Measurements from ENCODE around the gene ITPR1. TPM values are rescaled to one million over a fixed set of nuclear protein-coding genes. Genes with fewer than 3 reads are reported as not detected.
"Not testable (repeated sequence)": the region's sequence is repeated elsewhere in the genome, so short reads cannot be mapped to it uniquely, and the experiment has no call there.

ITPR1 gene
- total RNA-seq (100 to 1,000 TPM; 227 to 294 TPM), polyA plus RNA-seq (10 to 100 TPM; 30.7 to 71.3 TPM)
- long read RNA-seq, donor 1, full-length matches to known transcripts: 43 of 173 reads
- long read RNA-seq, donor 1, partial matches to known transcripts: 84 of 173 reads
- long read RNA-seq, donor 1, other reads (novel, unspliced or antisense): 46 of 173 reads
- long read RNA-seq, donor 2, full-length matches to known transcripts: 14 of 67 reads
- long read RNA-seq, donor 2, partial matches to known transcripts: 31 of 67 reads
- long read RNA-seq, donor 2, other reads (novel, unspliced or antisense): 22 of 67 reads

GRCh38 chr3:4493014-4493940 lies at the start of gene ITPR1:
TSS of gene ITPR1 (plus strand) at chr3:4493348. CDS start at chr3:4516492, 23,144 bp downstream.
- no peaks in the 10 kb centered on the region for H3K27me3 ChIP-seq (ENCODE audit: control insufficient read depth in 1 of 2, insufficient read depth in 2 of 2, low read length in 1 of 2)
- peak within 1 kb of the TSS; percentile 86 to 92 for H3K4me3 ChIP-seq (ENCODE audit: low read length in 2 of 2)
- peak; percentile 98 for ATAC-seq (ENCODE audit: low FRiP score)
- H3K27ac ChIP-seq (ENCODE audit: low read depth in 1 of 2, low read length in 2 of 2): peak within 1 kb of the TSS; percentile 1 to 73
- peak; percentile 99 to 100 for DNase-seq
- H3K9me3 ChIP-seq (ENCODE audit: control insufficient read depth, low read length): no peaks in the 10 kb centered on the region
- H3K36me3 ChIP-seq (ENCODE audit: control insufficient read depth in 1 of 2, insufficient read depth in 2 of 2, low read length in 1 of 2): no peaks in the 10 kb centered on the region
- no peaks in the 10 kb centered on the region for H3K4me1 ChIP-seq (ENCODE audit: control insufficient read depth in 1 of 2, insufficient read depth in 2 of 2, low read length in 2 of 2)
- WGBS, 2 donors: 0% methylated on average over 46 to 47 of the region's 47 CpGs
- intact Hi-C loops (cut with DNase I): loop anchor here (2.0 to 10.0 kb wide), 8 partner anchors 74 to 142 kb away; no protein-coding TSS in a partner anchor

- intact Hi-C loops (cut with DNase I): no loop called here
- Histone ChIP-seq H3K4me1 (ENCODE audit: control insufficient read depth in 1 of 2, insufficient read depth in 2 of 2, low read length in 2 of 2) (no peaks in the 10 kb centered on the region), H3K36me3 (ENCODE audit: control insufficient read depth in 1 of 2, insufficient read depth in 2 of 2, low read length in 1 of 2) (peaks cover under 1 to 2% of the 10 kb centered on the region in 2 donors), H3K4me3 (ENCODE audit: low read length in 2 of 2) (no peak overlapping the region), H3K27ac (ENCODE audit: low read depth in 1 of 2, low read length in 2 of 2) (no peak overlapping the region), H3K9me3 (ENCODE audit: control insufficient read depth, low read length) (no peaks in the 10 kb centered on the region), H3K27me3 (ENCODE audit: control insufficient read depth in 1 of 2, insufficient read depth in 2 of 2, low read length in 1 of 2) (no peaks in the 10 kb centered on the region)
- ATAC-seq (ENCODE audit: low FRiP score): no peak
- 84 to 85% methylated on average over 3 of the region's 3 CpGs for WGBS, 2 donors
- no peak for DNase-seq
Measured at GRCh38 chr3:4447295-4447999, 45.7 kb upstream of the ITPR1 start.

DNA sequence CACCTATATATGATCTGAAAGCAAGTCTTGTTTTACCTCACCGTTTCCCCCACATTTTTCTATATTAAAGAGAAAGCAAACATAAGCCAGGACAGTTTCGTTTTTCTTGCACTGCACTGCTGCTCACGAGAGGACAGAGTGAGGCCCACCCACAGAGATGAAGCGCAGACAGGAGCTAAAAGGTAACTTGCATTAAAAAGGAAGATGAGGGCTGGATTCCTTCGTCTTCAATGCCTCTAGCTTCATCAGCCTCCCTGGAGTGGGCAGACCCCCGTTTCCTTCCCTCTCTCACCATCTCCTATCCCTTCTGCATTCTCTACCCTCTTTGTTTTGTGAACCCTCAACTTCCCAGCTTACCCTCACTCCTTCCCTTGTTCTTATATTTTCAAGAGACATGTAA lies 45.0 kb upstream of the ITPR1 start:
- no peak overlapping the region for H3K4me3 ChIP-seq (ENCODE audit: low read length in 2 of 2)
- H3K27ac ChIP-seq (ENCODE audit: low read depth in 1 of 2, low read length in 2 of 2): no peak overlapping the region
- no peaks in the 10 kb centered on the region for H3K4me1 ChIP-seq (ENCODE audit: control insufficient read depth in 1 of 2, insufficient read depth in 2 of 2, low read length in 2 of 2)
- no peaks in the 10 kb centered on the region for H3K9me3 ChIP-seq (ENCODE audit: control insufficient read depth, low read length)
- intact Hi-C loops (cut with DNase I): no loop called here
- ATAC-seq (ENCODE audit: low FRiP score): no peak
- WGBS, 2 donors: 78 to 79% methylated on average over 6 of the region's 6 CpGs
- H3K36me3 ChIP-seq (ENCODE audit: control insufficient read depth in 1 of 2, insufficient read depth in 2 of 2, low read length in 1 of 2): peaks cover 3% of the 10 kb centered on the region in 2 donors
- H3K27me3 ChIP-seq (ENCODE audit: control insufficient read depth in 1 of 2, insufficient read depth in 2 of 2, low read length in 1 of 2): no peaks in the 10 kb centered on the region
- DNase-seq: no peak

GRCh38 chr3:4449043-4449805 lies 43.9 kb upstream of the ITPR1 start:
- Histone ChIP-seq H3K27ac (ENCODE audit: low read depth in 1 of 2, low read length in 2 of 2) (no peak overlapping the region), H3K4me1 (ENCODE audit: control insufficient read depth in 1 of 2, insufficient read depth in 2 of 2, low read length in 2 of 2) (no peaks in the 10 kb centered on the region), H3K27me3 (ENCODE audit: control insufficient read depth in 1 of 2, insufficient read depth in 2 of 2, low read length in 1 of 2) (no peaks in the 10 kb centered on the region), H3K36me3 (ENCODE audit: control insufficient read depth in 1 of 2, insufficient read depth in 2 of 2, low read length in 1 of 2) (peaks cover 3% of the 10 kb centered on the region in 2 donors), H3K4me3 (ENCODE audit: low read length in 2 of 2) (no peak overlapping the region), H3K9me3 (ENCODE audit: control insufficient read depth, low read length) (no peaks in the 10 kb centered on the region)
- 44 to 48% methylated on average over 5 of the region's 5 CpGs for WGBS, 2 donors
- no peak for DNase-seq
- no peak for ATAC-seq (ENCODE audit: low FRiP score)
- intact Hi-C loops (cut with DNase I): no loop called here

DNA sequence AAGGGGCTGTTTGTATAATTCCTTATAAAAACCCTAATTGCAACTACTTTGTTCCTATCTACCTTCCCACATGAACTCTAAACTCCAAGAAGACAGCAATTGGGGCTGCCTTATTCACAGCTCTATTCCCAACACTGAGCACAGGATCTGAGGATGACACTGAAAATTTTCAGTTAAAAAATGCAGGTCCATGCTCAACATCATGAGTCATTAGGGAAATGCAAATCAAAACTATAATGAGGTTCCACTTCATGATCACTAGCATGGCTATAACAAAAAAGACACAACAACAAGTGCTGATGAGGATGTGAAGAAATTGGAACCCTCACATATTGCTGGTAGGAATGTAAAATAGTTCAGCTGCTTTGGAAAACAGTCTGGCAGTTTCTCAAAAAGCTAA lies 39.0 kb upstream of the ITPR1 start:
- H3K4me3 ChIP-seq (ENCODE audit: low read length in 2 of 2): no peak overlapping the region
- no peak for DNase-seq
- ATAC-seq (ENCODE audit: low FRiP score): no peak
- H3K27me3 ChIP-seq (ENCODE audit: control insufficient read depth in 1 of 2, insufficient read depth in 2 of 2, low read length in 1 of 2): no peaks in the 10 kb centered on the region
- no peaks in the 10 kb centered on the region for H3K9me3 ChIP-seq (ENCODE audit: control insufficient read depth, low read length)
- peaks cover 2 to 3% of the 10 kb centered on the region in 2 donors for H3K36me3 ChIP-seq (ENCODE audit: control insufficient read depth in 1 of 2, insufficient read depth in 2 of 2, low read length in 1 of 2)
- intact Hi-C loops (cut with DNase I): no loop called here
- H3K27ac ChIP-seq (ENCODE audit: low read depth in 1 of 2, low read length in 2 of 2): no peak overlapping the region
- no peaks in the 10 kb centered on the region for H3K4me1 ChIP-seq (ENCODE audit: control insufficient read depth in 1 of 2, insufficient read depth in 2 of 2, low read length in 2 of 2)

GRCh38 chr3:4456780-4457179 lies 36.4 kb upstream of the ITPR1 start:
- H3K4me3 ChIP-seq (ENCODE audit: low read length in 2 of 2); intact Hi-C loops (cut with DNase I); H3K9me3 ChIP-seq (ENCODE audit: control insufficient read depth, low read length); DNase-seq; H3K27me3 ChIP-seq (ENCODE audit: control insufficient read depth in 1 of 2, insufficient read depth in 2 of 2, low read length in 1 of 2); ATAC-seq (ENCODE audit: low FRiP score); H3K4me1 ChIP-seq (ENCODE audit: control insufficient read depth in 1 of 2, insufficient read depth in 2 of 2, low read length in 2 of 2); H3K27ac ChIP-seq (ENCODE audit: low read depth in 1 of 2, low read length in 2 of 2); H3K36me3 ChIP-seq (ENCODE audit: control insufficient read depth in 1 of 2, insufficient read depth in 2 of 2, low read length in 1 of 2): not testable (repeated sequence)
- 88 to 91% methylated on average over 14 of the region's 14 CpGs for WGBS, 2 donors

- H3K27ac ChIP-seq (ENCODE audit: low read depth in 1 of 2, low read length in 2 of 2): no peak overlapping the region
- no peaks in the 10 kb centered on the region for H3K27me3 ChIP-seq (ENCODE audit: control insufficient read depth in 1 of 2, insufficient read depth in 2 of 2, low read length in 1 of 2)
- no peaks in the 10 kb centered on the region for H3K36me3 ChIP-seq (ENCODE audit: control insufficient read depth in 1 of 2, insufficient read depth in 2 of 2, low read length in 1 of 2)
- DNase-seq (no peak), ATAC-seq (ENCODE audit: low FRiP score) (no peak)
- H3K9me3 ChIP-seq (ENCODE audit: control insufficient read depth, low read length): no peaks in the 10 kb centered on the region
- no peak overlapping the region for H3K4me3 ChIP-seq (ENCODE audit: low read length in 2 of 2)
- H3K4me1 ChIP-seq (ENCODE audit: control insufficient read depth in 1 of 2, insufficient read depth in 2 of 2, low read length in 2 of 2): no peaks in the 10 kb centered on the region
- intact Hi-C loops (cut with DNase I): no loop called here
- WGBS, 2 donors: 81 to 92% methylated on average over 3 of the region's 3 CpGs
Measured at GRCh38 chr3:4458961-4459360, 34.2 kb upstream of the ITPR1 start.

DNA sequence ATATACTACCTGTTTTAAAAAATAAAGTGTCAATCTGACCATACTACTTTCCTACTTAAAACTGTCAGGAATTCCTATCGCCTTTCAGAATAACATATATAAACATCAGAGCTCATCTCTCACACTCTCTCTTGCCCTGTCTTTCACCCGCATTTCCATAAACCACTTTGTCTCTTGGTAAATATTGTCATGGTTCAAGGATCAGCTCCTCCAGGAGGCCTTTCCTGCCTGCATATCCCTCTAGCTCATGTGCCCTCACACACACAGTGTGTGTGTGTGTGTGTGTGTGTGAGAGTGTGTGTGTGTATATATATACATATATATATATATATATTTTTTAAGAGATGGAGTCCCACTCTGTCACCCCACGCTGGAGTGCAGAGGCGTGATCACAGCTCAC lies 32.8 kb upstream of the ITPR1 start:
- intact Hi-C loops (cut with DNase I): no loop called here
- WGBS, 2 donors: 78 to 87% methylated on average over 4 of the region's 4 CpGs

More for the DNA sequence above, 32.8 kb upstream of the ITPR1 start:
- ATAC-seq (ENCODE audit: low FRiP score) (no peak), DNase-seq (no peak)
- Histone ChIP-seq H3K4me1 (ENCODE audit: control insufficient read depth in 1 of 2, insufficient read depth in 2 of 2, low read length in 2 of 2) (no peaks in the 10 kb centered on the region), H3K4me3 (ENCODE audit: low read length in 2 of 2) (no peak overlapping the region), H3K36me3 (ENCODE audit: control insufficient read depth in 1 of 2, insufficient read depth in 2 of 2, low read length in 1 of 2) (no peaks in the 10 kb centered on the region), H3K27me3 (ENCODE audit: control insufficient read depth in 1 of 2, insufficient read depth in 2 of 2, low read length in 1 of 2) (no peaks in the 10 kb centered on the region), H3K27ac (ENCODE audit: low read depth in 1 of 2, low read length in 2 of 2) (no peak overlapping the region), H3K9me3 (ENCODE audit: control insufficient read depth, low read length) (no peaks in the 10 kb centered on the region)
